ENCODE data around the gene CCDC30.

DNA sequence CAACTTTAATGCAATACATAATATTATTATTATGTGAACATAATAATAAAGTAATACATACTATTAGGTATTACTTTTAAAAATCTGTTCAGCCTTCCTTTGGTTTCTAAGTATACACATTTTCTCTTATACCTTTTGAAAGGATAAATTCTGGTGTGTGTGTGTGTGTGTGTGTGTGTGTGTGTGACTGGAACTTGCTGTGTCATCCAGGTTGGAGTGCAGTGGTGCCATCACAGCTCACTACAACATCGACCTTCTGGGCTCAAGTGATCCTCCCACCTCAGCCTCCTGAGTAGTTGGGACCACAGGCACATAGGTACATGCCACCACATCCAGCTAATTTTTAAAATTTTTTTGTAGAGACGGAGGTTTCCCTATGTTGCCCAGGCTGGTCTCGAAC, 88.5 kb downstream of the CCDC30 start:
- TF ChIP-seq, protein P1, sequence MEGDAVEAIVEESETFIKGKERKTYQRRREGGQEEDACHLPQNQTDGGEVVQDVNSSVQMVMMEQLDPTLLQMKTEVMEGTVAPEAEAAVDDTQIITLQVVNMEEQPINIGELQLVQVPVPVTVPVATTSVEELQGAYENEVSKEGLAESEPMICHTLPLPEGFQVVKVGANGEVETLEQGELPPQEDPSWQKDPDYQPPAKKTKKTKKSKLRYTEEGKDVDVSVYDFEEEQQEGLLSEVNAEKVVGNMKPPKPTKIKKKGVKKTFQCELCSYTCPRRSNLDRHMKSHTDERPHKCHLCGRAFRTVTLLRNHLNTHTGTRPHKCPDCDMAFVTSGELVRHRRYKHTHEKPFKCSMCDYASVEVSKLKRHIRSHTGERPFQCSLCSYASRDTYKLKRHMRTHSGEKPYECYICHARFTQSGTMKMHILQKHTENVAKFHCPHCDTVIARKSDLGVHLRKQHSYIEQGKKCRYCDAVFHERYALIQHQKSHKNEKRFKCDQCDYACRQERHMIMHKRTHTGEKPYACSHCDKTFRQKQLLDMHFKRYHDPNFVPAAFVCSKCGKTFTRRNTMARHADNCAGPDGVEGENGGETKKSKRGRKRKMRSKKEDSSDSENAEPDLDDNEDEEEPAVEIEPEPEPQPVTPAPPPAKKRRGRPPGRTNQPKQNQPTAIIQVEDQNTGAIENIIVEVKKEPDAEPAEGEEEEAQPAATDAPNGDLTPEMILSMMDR (IDR thresholded peaks at IDR 0.05): no peak
- no peak for TF ChIP-seq POLR2A (IDR thresholded peaks at IDR 0.05)

All from thyroid gland (tissue), 4 donors.